H7 (cell line): ENCODE results near the gene SLC37A3. TPM values are rescaled to one million over a fixed set of nuclear protein-coding genes. Genes with fewer than 3 reads are reported as not detected.
"Not testable (repeated sequence)": the region's sequence is repeated elsewhere in the genome, so short reads cannot be mapped to it uniquely, and the experiment has no call there.

Experiments used
- DNase-seq: peaks from one replicate; pipeline ENCODE4 v3.0.0; 2012
- H3K27me3 ChIP-seq: 2 replicates; pipeline ENCODE4 v1.6.0; 2011; ENCODE audit warnings: mild to moderate bottlenecking, low read length; ENCODE audit not compliant: control insufficient read depth, insufficient read depth
- H3K36me3 ChIP-seq: replicated peaks from 2 replicates; pipeline ENCODE4 v1.5.1; 2011; ENCODE audit warnings: low read length; ENCODE audit not compliant: control insufficient read depth, insufficient read depth
- H3K4me3 ChIP-seq: 2 replicates; pipeline ENCODE4 v1.5.1; 2011; ENCODE audit warnings: low read depth, mild to moderate bottlenecking, control low read depth, low read length, moderate library complexity; ENCODE audit not compliant: insufficient read depth
- total RNA-seq: library from RNA; depleted of rRNA; stranded (reverse); fragments of >200 nt; shearing (Covaris generic); gene quantifications from 2 replicates; pipeline ENCODE4 v1.2.3, GENCODE V29; 2014; rRNA removed

Gene SLC37A3
- total RNA-seq = 40.1 and 64.1 TPM in 2 replicates

DNA sequence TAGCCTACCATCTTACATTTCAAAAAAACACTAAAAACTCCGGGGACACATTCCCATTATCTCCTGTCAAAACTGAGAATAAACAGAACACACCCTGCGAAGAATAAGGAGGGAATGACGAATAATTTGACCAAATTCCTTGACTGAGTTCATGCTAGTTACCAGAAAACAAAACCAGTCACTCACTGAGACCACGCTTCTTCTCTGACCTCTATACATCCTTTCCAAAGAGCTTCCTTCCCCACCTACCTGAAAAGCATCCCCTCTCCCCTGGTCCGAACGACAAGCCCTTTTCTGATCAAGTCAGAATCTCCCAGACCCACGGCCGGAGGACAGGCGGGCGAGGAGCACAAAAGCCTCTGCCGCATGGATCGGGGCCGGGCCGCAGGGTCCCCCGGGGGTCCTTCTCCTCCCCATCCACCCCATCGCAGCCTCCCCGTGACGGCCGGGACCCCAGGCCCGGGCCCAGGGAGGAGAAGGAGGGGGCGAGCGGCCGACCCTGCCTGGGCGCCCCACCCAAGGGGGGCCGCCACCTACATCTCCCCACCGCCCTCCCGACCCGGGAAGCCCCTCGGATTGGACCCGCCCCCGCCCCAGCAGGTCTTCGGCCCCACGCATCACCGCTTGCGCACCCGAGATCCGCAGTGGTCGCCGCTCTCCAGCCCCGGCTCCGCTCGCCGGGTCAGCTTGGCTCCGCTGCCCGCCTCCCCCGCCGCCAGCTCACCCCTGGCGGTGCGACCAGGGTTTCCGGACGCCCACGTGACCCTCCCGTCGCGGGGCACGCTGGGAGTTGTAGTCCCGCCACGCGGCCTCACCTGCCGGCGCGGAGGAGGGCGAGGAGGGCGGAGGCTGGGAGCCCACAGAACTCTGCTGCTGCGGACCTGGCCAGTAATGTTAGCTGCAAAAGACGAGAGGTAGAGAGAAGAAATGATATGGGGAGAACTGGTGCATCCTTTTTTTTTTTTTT, at the start of gene SLC37A3:
Gene SLC37A3 (minus strand): TSS at position 747 of the 967 bp plus-strand sequence. CDS start 16,004 bp downstream, outside the sequence.
- Histone ChIP-seq H3K36me3 (no peaks in the 10 kb centered on the region), H3K27me3 (no peaks in the 10 kb centered on the region), H3K4me3 (peak within 1 kb of the TSS; percentile 77)
- peak; percentile 98 for DNase-seq

GRCh38 chr7:140447841-140448240, 49.5 kb upstream of the SLC37A3 start:
- Histone ChIP-seq H3K36me3 (no peaks in the 10 kb centered on the region), H3K4me3 (no peak overlapping the region), H3K27me3 (no peaks in the 10 kb centered on the region)
- DNase-seq = no peak

- Histone ChIP-seq H3K27me3 (no peaks in the 10 kb centered on the region), H3K36me3 (no peaks in the 10 kb centered on the region), H3K4me3 (no peak overlapping the region)
- DNase-seq = no peak
Observed at GRCh38 chr7:140446467-140446866, 48.1 kb upstream of the SLC37A3 start.

DNA sequence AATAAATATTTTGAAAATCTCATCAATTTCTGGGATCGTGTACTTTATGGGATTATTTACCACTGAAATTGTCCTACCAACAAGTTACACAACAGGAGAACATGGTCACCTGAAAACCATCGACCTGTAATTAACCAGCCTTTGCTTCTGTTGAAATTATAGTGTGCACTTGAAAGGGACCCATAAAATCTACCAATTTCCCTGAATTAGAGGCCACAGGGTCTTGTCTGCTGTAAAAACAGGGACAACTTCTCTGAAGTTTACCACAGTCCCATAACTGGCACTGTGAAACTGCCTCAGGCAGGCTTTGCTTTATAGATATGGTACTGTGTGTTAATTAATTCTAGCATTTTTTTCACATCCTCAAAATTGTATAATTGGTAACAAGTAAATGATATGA, 43.2 kb upstream of the SLC37A3 start:
- Histone ChIP-seq H3K27me3 (no peaks in the 10 kb centered on the region), H3K36me3 (no peaks in the 10 kb centered on the region), H3K4me3 (no peak overlapping the region)
- DNase-seq = no peak

- Histone ChIP-seq H3K36me3 (no peaks in the 10 kb centered on the region), H3K4me3 (no peak overlapping the region), H3K27me3 (no peaks in the 10 kb centered on the region)
- no peak for DNase-seq
Observed at GRCh38 chr7:140440593-140440992, 42.3 kb upstream of the SLC37A3 start.

GRCh38 chr7:140439359-140439758, 41.0 kb upstream of the SLC37A3 start:
- no peaks in the 10 kb centered on the region for H3K36me3 ChIP-seq
- no peak for DNase-seq
- H3K27me3 ChIP-seq = no peaks in the 10 kb centered on the region
- H3K4me3 ChIP-seq = no peak overlapping the region

- Histone ChIP-seq H3K4me3 (no peak overlapping the region), H3K27me3 (no peaks in the 10 kb centered on the region), H3K36me3 (no peaks in the 10 kb centered on the region)
- peak; percentile 68 for DNase-seq
Observed at GRCh38 chr7:140435252-140435895, 37.0 kb upstream of the SLC37A3 start.

DNA sequence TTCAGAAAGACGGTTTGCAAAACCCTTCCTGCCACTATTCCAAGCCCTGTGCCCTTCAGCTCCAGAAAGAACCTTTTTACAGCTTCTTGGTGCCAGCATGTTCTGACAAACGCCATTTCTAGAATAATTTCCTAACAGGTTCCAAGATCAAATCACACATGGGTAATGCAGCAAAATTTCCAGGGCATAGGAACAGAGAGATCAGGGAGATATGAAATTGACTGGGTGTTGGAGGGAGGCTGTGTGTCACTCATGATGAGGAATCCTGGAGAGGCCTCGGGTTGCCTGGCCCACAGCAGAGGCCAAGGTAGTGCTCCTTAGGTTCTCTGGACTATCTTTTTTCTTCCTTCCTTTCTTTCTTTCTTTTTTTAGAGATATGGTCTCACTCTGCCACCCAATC, 35.1 kb upstream of the SLC37A3 start:
- Histone ChIP-seq H3K36me3 (no peaks in the 10 kb centered on the region), H3K4me3 (no peak overlapping the region), H3K27me3 (no peaks in the 10 kb centered on the region)
- DNase-seq = no peak

- no peaks in the 10 kb centered on the region for H3K27me3 ChIP-seq
- no peak overlapping the region for H3K4me3 ChIP-seq
- DNase-seq = no peak
- no peaks in the 10 kb centered on the region; the same call in none of the 2 replicates for H3K36me3 ChIP-seq
Observed at GRCh38 chr7:140426130-140426529, 27.8 kb upstream of the SLC37A3 start.

GRCh38 chr7:140425718-140426117, 27.4 kb upstream of the SLC37A3 start:
- Histone ChIP-seq H3K27me3 (no peaks in the 10 kb centered on the region), H3K4me3 (no peak overlapping the region), H3K36me3 (no peaks in the 10 kb centered on the region; the same call in none of the 2 replicates)

DNA sequence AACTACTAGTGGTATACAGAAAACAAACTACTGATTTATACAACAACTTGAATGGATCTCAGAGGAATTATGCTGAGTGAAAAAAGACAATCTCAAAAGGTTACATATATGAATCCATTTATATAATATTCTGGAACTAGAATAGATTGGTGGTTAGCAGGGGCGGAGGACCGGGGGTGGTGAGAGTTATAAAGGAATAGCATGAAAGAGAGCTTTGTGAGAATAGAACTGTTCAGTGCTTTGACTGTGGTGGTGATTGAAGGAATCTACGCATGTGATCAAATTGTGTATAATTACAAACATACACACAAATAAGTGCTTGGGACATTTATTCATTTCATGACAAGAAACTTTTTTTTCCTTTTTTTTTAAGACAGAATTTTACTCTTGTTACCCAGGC, 25.2 kb upstream of the SLC37A3 start:
- Histone ChIP-seq H3K4me3 (no peak overlapping the region), H3K27me3 (no peaks in the 10 kb centered on the region), H3K36me3 (no peaks in the 10 kb centered on the region; the same call in none of the 2 replicates)
- DNase-seq = no peak

More at GRCh38 chr7:140425718-140426117, 27.4 kb upstream of the SLC37A3 start:
- DNase-seq = no peak

- Histone ChIP-seq H3K4me3 (no peak overlapping the region), H3K36me3 (no peaks in the 10 kb centered on the region; the same call in none of the 2 replicates), H3K27me3 (no peaks in the 10 kb centered on the region)
- no peak for DNase-seq
Observed at GRCh38 chr7:140421521-140421920, 23.2 kb upstream of the SLC37A3 start.

- DNase-seq = no peak
- no peaks in the 10 kb centered on the region for H3K27me3 ChIP-seq
- no peak overlapping the region for H3K4me3 ChIP-seq
- H3K36me3 ChIP-seq = 0 out of 2 replicates have a peak, but pooled peaks cover 1% of the 10 kb centered on the region
Observed at GRCh38 chr7:140418653-140419052, 20.3 kb upstream of the SLC37A3 start.

GRCh38 chr7:140418156-140418472, 19.8 kb upstream of the SLC37A3 start:
- DNase-seq, H3K27me3 ChIP-seq, H3K4me3 ChIP-seq, H3K36me3 ChIP-seq: not testable (repeated sequence)
